ENCODE measurements around the gene CACNA1C. TPM values are rescaled to one million over a fixed set of nuclear protein-coding genes. Genes with fewer than 3 reads are reported as not detected.

Gene CACNA1C
- total and polyA plus RNA-seq, 8 donors, result 0.31 to 55.8 (median 7.2) TPM

DNA sequence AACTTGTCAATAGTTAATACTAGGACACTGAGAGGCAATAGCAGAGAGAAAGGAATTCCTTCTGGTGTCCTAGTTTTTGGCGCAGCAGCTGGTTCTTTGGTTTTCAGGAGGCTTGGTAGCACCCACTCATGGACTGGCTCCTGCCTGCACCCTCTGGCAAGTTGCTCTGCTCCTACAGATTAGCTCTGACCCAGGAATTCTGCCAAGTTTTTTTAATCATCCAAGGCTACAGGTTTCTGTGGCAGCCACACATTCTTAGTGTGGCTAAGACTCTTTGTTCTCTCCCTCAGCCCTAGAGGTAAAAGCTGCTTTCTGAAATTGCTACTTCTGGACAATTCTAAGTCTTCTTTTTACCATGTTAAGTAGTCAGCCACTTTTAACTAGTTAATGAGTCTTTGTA, 670.0 kb downstream of the CACNA1C start:
- intact Hi-C loops (cut with DNase I; ENCODE audit: low total_unique reads), result no loop called here
- no peaks in the 10 kb centered on the region for H3K9me3 ChIP-seq
- H3K36me3 ChIP-seq, result no peaks in the 10 kb centered on the region
- H3K4me1 ChIP-seq, result no peaks in the 10 kb centered on the region
- H3K27me3 ChIP-seq, result no peaks in the 10 kb centered on the region
- DNase-seq, result peak in 1 of 2 donors; percentile 34
- no peak overlapping the region for H3K27ac ChIP-seq
- TF ChIP-seq POLR2AphosphoS5 (IDR thresholded peaks at IDR 0.05) (no peak), POLR2A (IDR thresholded peaks at IDR 0.05) (no peak), EP300 (IDR thresholded peaks at IDR 0.05) (no peak)
- TF ChIP-seq, protein P1, sequence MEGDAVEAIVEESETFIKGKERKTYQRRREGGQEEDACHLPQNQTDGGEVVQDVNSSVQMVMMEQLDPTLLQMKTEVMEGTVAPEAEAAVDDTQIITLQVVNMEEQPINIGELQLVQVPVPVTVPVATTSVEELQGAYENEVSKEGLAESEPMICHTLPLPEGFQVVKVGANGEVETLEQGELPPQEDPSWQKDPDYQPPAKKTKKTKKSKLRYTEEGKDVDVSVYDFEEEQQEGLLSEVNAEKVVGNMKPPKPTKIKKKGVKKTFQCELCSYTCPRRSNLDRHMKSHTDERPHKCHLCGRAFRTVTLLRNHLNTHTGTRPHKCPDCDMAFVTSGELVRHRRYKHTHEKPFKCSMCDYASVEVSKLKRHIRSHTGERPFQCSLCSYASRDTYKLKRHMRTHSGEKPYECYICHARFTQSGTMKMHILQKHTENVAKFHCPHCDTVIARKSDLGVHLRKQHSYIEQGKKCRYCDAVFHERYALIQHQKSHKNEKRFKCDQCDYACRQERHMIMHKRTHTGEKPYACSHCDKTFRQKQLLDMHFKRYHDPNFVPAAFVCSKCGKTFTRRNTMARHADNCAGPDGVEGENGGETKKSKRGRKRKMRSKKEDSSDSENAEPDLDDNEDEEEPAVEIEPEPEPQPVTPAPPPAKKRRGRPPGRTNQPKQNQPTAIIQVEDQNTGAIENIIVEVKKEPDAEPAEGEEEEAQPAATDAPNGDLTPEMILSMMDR (IDR thresholded peaks at IDR 0.05), result no peak
- WGBS, 5 donors, result 25 to 63% (median 53%) methylated on average over 1 of the region's 1 CpG
- no peak overlapping the region for H3K4me3 ChIP-seq

DNA sequence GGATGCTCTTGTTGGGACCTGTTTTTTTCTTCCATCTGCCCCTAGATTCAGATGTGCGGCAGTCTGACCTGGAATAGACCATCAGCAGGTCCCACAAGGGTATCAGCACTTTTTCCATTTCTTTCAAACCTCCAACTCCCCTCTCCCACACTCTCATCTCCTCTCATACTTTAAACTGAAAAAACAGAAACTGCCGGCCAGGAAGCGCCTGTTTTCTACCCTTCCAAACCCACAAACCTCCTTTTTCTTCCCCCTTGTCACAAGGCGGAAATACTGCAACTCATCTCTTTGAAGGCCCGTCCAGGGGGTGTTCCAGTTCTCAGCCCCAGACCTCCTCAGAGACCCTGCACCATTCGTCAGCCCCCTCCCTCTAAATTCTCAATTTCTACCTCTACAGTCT, 679.5 kb downstream of the CACNA1C start:
- no peaks in the 10 kb centered on the region for H3K4me1 ChIP-seq
- no peaks in the 10 kb centered on the region for H3K36me3 ChIP-seq
- TF ChIP-seq POLR2AphosphoS5 (IDR thresholded peaks at IDR 0.05) (no peak), EP300 (IDR thresholded peaks at IDR 0.05) (no peak), POLR2A (IDR thresholded peaks at IDR 0.05) (no peak)
- TF ChIP-seq, protein P1 (IDR thresholded peaks at IDR 0.05), result no peak
- H3K4me3 ChIP-seq, result no peak overlapping the region
- no peak for DNase-seq
- intact Hi-C loops (cut with DNase I; ENCODE audit: low total_unique reads), result no loop called here
- H3K9me3 ChIP-seq, result no peaks in the 10 kb centered on the region
- no peak overlapping the region for H3K27ac ChIP-seq
- 62 to 69% (median 63%) methylated on average over 6 of the region's 6 CpGs for WGBS, 5 donors
- H3K27me3 ChIP-seq, result peaks cover 0 to 34% (median 3%) of the 10 kb centered on the region in 3 donors

GRCh38 chr12:2733493-2734355, 680.9 kb downstream of the CACNA1C start:
- no peak for TF ChIP-seq POLR2AphosphoS5 (IDR thresholded peaks at IDR 0.05)
- TF ChIP-seq, protein P1 (IDR thresholded peaks at IDR 0.05), result no peak
- TF ChIP-seq POLR2A (IDR thresholded peaks at IDR 0.05), result no peak
- no peak for TF ChIP-seq EP300 (IDR thresholded peaks at IDR 0.05)
- intact Hi-C loops (cut with DNase I; ENCODE audit: low total_unique reads), result no loop called here
- H3K9me3 ChIP-seq, result no peaks in the 10 kb centered on the region
- DNase-seq, result no peak
- H3K27me3 ChIP-seq, result peaks cover 0 to 42% (median 3%) of the 10 kb centered on the region in 3 donors
- 39 to 54% (median 49%) methylated on average over 13 of the region's 13 CpGs for WGBS, 5 donors
- H3K36me3 ChIP-seq, result no peaks in the 10 kb centered on the region
- no peak overlapping the region for H3K4me3 ChIP-seq
- no peaks in the 10 kb centered on the region for H3K4me1 ChIP-seq
- H3K27ac ChIP-seq, result no peak overlapping the region

GRCh38 chr12:2735432-2735831, 682.6 kb downstream of the CACNA1C start:
- Histone ChIP-seq H3K36me3 (no peaks in the 10 kb centered on the region), H3K9me3 (no peaks in the 10 kb centered on the region), H3K27me3 (peaks cover 0 to 42% (median 3%) of the 10 kb centered on the region in 3 donors), H3K4me1 (no peaks in the 10 kb centered on the region), H3K4me3 (no peak overlapping the region), H3K27ac (no peak overlapping the region)
- 53 to 81% (median 65%) methylated on average over 1 of the region's 1 CpG for WGBS, 5 donors
- intact Hi-C loops (cut with DNase I; ENCODE audit: low total_unique reads), result no loop called here
- no peak for DNase-seq
- TF ChIP-seq EP300 (IDR thresholded peaks at IDR 0.05) (no peak), POLR2A (IDR thresholded peaks at IDR 0.05) (no peak), POLR2AphosphoS5 (IDR thresholded peaks at IDR 0.05) (no peak)
- TF ChIP-seq, protein P1 (IDR thresholded peaks at IDR 0.05), result no peak
